PC-9 (cell line): ENCODE data around the gene OR5AP2. TPM values are rescaled to one million over a fixed set of nuclear protein-coding genes. Genes with fewer than 3 reads are reported as not detected.
"Not testable (repeated sequence)": the region's sequence is repeated elsewhere in the genome, so short reads cannot be mapped to it uniquely, and the experiment has no call there.

Experiments used
- Bru-seq: library from RNA; stranded (reverse); fragments of 400-500 nt; gene quantifications from one replicate; lab custom pipeline; 2021; lab: Mats Ljungman, UMichigan
- BruChase-seq, 2 experiments: library from RNA; stranded (reverse); fragments of 400-500 nt; gene quantifications; one replicate each; lab custom pipeline; 2021; lab: Mats Ljungman, UMichigan
- BruUV-seq: library from RNA; stranded (reverse); fragments of 400-500 nt; replicated peaks from 2 replicates; lab custom pipeline; 2021; lab: Mats Ljungman, UMichigan
- CTCF ChIA-PET: fragments of 300-600 bp; sonication (Branson Sonifier 250); formaldehyde crosslinking; loops from one replicate; lab custom pipeline; 2022; ENCODE audit warnings: antibody characterized with exemption; lab: Charles Lee
- POLR2A ChIA-PET: fragments of 300-600 bp; sonication (Branson Sonifier 250); formaldehyde crosslinking; loops from one replicate; lab custom pipeline; 2022; ENCODE audit warnings: antibody characterized with exemption; ENCODE audit not compliant: unreplicated experiment; lab: Charles Lee
- DNase-seq, 2 experiments: peaks; one replicate each; pipeline versions ENCODE4 v3.0.0 to v3.0.0-alpha.2; 2015 to 2022; ENCODE audit warnings: mixed read lengths in 1 of 2
- H2AFZ ChIP-seq: fragments of 200-600 bp; sonication (generic); 2 replicates; pipeline ENCODE4 v1.8.1; 2017; ENCODE audit warnings: antibody characterized with exemption
- H3F3A ChIP-seq: fragments of 200-600 bp; sonication (generic); 2 replicates; pipeline ENCODE4 v1.8.1; 2017; ENCODE audit warnings: antibody characterized with exemption, mild to moderate bottlenecking, low read depth; ENCODE audit not compliant: insufficient read depth
- H3K27ac ChIP-seq: fragments of 200-600 bp; sonication (generic); 2 replicates; pipeline ENCODE4 v1.6.1; 2016; ENCODE audit warnings: mixed run types
- H3K27me3 ChIP-seq: fragments of 200-600 bp; sonication (generic); 2 replicates; pipeline ENCODE4 v1.6.1; 2016; ENCODE audit warnings: low read depth, mixed run types; ENCODE audit not compliant: insufficient read depth
- H3K36me3 ChIP-seq: fragments of 200-600 bp; sonication (generic); 2 replicates; pipeline ENCODE4 v1.6.1; 2016; ENCODE audit warnings: low read depth, mixed run types
- H3K4me1 ChIP-seq: fragments of 200-600 bp; sonication (generic); replicated peaks from 2 replicates; pipeline ENCODE4 v1.6.1; 2016; ENCODE audit warnings: mixed run types; ENCODE audit not compliant: insufficient read depth
- H3K4me2 ChIP-seq: fragments of 200-600 bp; sonication (generic); 2 replicates; pipeline ENCODE4 v1.6.1; 2017; ENCODE audit warnings: mixed run types
- H3K4me3 ChIP-seq: fragments of 200-600 bp; sonication (generic); 2 replicates; pipeline ENCODE4 v1.6.1; 2016; ENCODE audit warnings: mixed run types
- H3K79me2 ChIP-seq: fragments of 200-600 bp; sonication (generic); 2 replicates; pipeline ENCODE4 v1.6.1; 2017; ENCODE audit warnings: low read depth, mixed run types
- H3K9me2 ChIP-seq: fragments of 200-600 bp; sonication (generic); 2 replicates; pipeline ENCODE4 v1.8.1; 2017; ENCODE audit warnings: mild to moderate bottlenecking; ENCODE audit not compliant: insufficient read depth
- H3K9me3 ChIP-seq: fragments of 200-600 bp; sonication (generic); 2 replicates; pipeline ENCODE4 v1.8.1; 2016; ENCODE audit warnings: low read depth; ENCODE audit not compliant: insufficient read depth
- H4K20me1 ChIP-seq: fragments of 200-600 bp; sonication (generic); 2 replicates; pipeline ENCODE4 v1.8.1; 2017; ENCODE audit not compliant: insufficient read depth
- EZH2 ChIP-seq: fragments of 200-600 bp; sonication (generic); IDR thresholded peaks from 2 replicates; pipeline ENCODE4 v1.8.0; 2017; ENCODE audit warnings: antibody characterized with exemption, low read depth
- intact Hi-C: fragments of 100-400 bp; cut with micrococcal nuclease; formaldehyde crosslinking; loops from one replicate; pipeline ENCODE4 v1.10.0; 2022; ENCODE audit not compliant: unreplicated experiment
- long read RNA-seq: library from polyadenylated mRNA; stranded (forward); transcript quantifications from one replicate; pipeline ENCODE4 v2.0.0, GENCODE V29; 2022
- total RNA-seq: library from RNA; stranded (reverse); gene quantifications from 2 replicates; pipeline ENCODE4 v1.2.3, GENCODE V29; 2021
- TF ChIP-seq, protein P1 (sequence below): fragments of 200-600 bp; sonication (generic); conservative IDR thresholded peaks from 2 replicates; pipeline ENCODE4 v1.6.1; 2017; ENCODE audit warnings: mixed run types, antibody characterized with exemption, mild to moderate bottlenecking, moderate library complexity

OR5AP2 gene
- total RNA-seq (not detected in 2 replicates), Bru-seq, nascent RNA (not detected), BruChase-seq, experiment 1, labeled RNA remaining after a 2-hour chase (not detected), BruChase-seq, experiment 2, labeled RNA remaining after a 6-hour chase (not detected)
- long read RNA-seq: 0 reads

GRCh38 chr11:56642339-56642738 is at the start of gene OR5AP2:
Gene OR5AP2, minus strand, starts transcription at chr11:56642439. Its CDS starts 0 bp downstream, at chr11:56642439.
- H3K27me3 ChIP-seq: peaks cover 34% of the 10 kb centered on the region
- H3K27ac ChIP-seq: no peak within 1 kb of the TSS
- POLR2A ChIA-PET: no interaction called here
- intact Hi-C loops: no loop called here
- TF ChIP-seq, protein P1, sequence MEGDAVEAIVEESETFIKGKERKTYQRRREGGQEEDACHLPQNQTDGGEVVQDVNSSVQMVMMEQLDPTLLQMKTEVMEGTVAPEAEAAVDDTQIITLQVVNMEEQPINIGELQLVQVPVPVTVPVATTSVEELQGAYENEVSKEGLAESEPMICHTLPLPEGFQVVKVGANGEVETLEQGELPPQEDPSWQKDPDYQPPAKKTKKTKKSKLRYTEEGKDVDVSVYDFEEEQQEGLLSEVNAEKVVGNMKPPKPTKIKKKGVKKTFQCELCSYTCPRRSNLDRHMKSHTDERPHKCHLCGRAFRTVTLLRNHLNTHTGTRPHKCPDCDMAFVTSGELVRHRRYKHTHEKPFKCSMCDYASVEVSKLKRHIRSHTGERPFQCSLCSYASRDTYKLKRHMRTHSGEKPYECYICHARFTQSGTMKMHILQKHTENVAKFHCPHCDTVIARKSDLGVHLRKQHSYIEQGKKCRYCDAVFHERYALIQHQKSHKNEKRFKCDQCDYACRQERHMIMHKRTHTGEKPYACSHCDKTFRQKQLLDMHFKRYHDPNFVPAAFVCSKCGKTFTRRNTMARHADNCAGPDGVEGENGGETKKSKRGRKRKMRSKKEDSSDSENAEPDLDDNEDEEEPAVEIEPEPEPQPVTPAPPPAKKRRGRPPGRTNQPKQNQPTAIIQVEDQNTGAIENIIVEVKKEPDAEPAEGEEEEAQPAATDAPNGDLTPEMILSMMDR: no peak
- no peak for TF ChIP-seq EZH2
- DNase-seq: no peak
- H3K9me3 ChIP-seq: no peaks in the 10 kb centered on the region
- H2AFZ ChIP-seq: no peak within 1 kb of the TSS
- CTCF ChIA-PET: no interaction called here
- no TSS peak for BruUV-seq
- no peaks in the 10 kb centered on the region for H4K20me1 ChIP-seq
- no peak within 1 kb of the TSS for H3K4me3 ChIP-seq
- H3F3A ChIP-seq: no peaks in the 10 kb centered on the region
- no peaks in the 10 kb centered on the region for H3K79me2 ChIP-seq
- H3K36me3 ChIP-seq: no peaks in the 10 kb centered on the region
- H3K4me2 ChIP-seq: no peak within 1 kb of the TSS
- H3K9me2 ChIP-seq: no peaks in the 10 kb centered on the region
- H3K4me1 ChIP-seq: no peaks in the 10 kb centered on the region

GRCh38 chr11:56691179-56691578 is 48.9 kb upstream of the OR5AP2 start:
- H3K4me3 ChIP-seq, BruUV-seq, H4K20me1 ChIP-seq, DNase-seq, H2AFZ ChIP-seq, intact Hi-C loops, H3K9me3 ChIP-seq, H3F3A ChIP-seq, POLR2A ChIA-PET, H3K27ac ChIP-seq, H3K4me2 ChIP-seq, H3K36me3 ChIP-seq, CTCF ChIA-PET, H3K27me3 ChIP-seq, H3K9me2 ChIP-seq, H3K4me1 ChIP-seq, H3K79me2 ChIP-seq: not testable (repeated sequence)

- no peak for TF ChIP-seq EZH2
- TF ChIP-seq, protein P1: no peak
- Histone ChIP-seq H3K36me3 (no peaks in the 10 kb centered on the region), H3K9me2 (no peaks in the 10 kb centered on the region), H4K20me1 (no peaks in the 10 kb centered on the region), H3K4me1 (no peaks in the 10 kb centered on the region), H3K79me2 (no peaks in the 10 kb centered on the region), H3K27me3 (no peaks in the 10 kb centered on the region), H3K9me3 (no peaks in the 10 kb centered on the region), H3K4me2 (no peak overlapping the region), H3F3A (no peaks in the 10 kb centered on the region), H2AFZ (no peak overlapping the region), H3K27ac (no peak overlapping the region), H3K4me3 (no peak overlapping the region)
- ChIA-PET CTCF (no interaction called here), POLR2A (interaction anchor here (0.6 kb wide), 1 partner anchor 84 kb away, joined by 4 read pairs; no protein-coding TSS in a partner anchor)
- intact Hi-C loops: no loop called here
- DNase-seq: no peak
- no TSS peak for BruUV-seq
Observed at GRCh38 chr11:56688554-56689100, 46.4 kb upstream of the OR5AP2 start.
